HEK293 (cell line): ENCODE measurements around the gene TMEM11.

Experiments
- CTCF ChIA-PET: fragments of 350-600 bp; formaldehyde crosslinking; extraction: SDS; loops from one replicate; lab custom pipeline; 2021; ENCODE audit warnings: antibody characterized with exemption; lab: Yijun Ruan, JAX
- POLR2A ChIA-PET: fragments of 300-600 bp; formaldehyde crosslinking; extraction: SDS; loops from one replicate; lab custom pipeline; 2020; ENCODE audit warnings: antibody characterized with exemption, inconsistent platforms; lab: Yijun Ruan, JAX
- H3K27ac ChIP-seq: fragments of 200-500 bp; sonication (Bioruptor generic); 2 replicates; pipeline ENCODE4 v1.5.1; 2014; ENCODE audit warnings: low read depth, low read length, control low read depth, inconsistent platforms; ENCODE audit errors: extremely low read depth
- H3K36me3 ChIP-seq, 2 experiments: fragments of 200-500 bp in 1 of 2; sonication (Bioruptor generic) in 1 of 2; 1 replicate in 1 of 2; 2 replicates in 1 of 2; pipeline ENCODE4 v1.5.1; 2014 to 2017; ENCODE audit warnings: inconsistent platforms in 2 of 2, low read length in 2 of 2; ENCODE audit not compliant: control insufficient read depth in 2 of 2, insufficient read depth in 1 of 2
- H3K4me1 ChIP-seq: fragments of 200-500 bp; sonication (Bioruptor generic); 2 replicates; pipeline ENCODE4 v1.5.1; 2014; ENCODE audit warnings: mild to moderate bottlenecking, low read length, inconsistent platforms; ENCODE audit not compliant: control insufficient read depth, insufficient read depth
- H3K4me3 ChIP-seq: 2 replicates; pipeline ENCODE4 v1.5.1; 2011; ENCODE audit warnings: low read depth, mild to moderate bottlenecking, control low read depth, low read length, moderate library complexity
- H3K9me3 ChIP-seq: fragments of 200-500 bp; sonication (Bioruptor generic); 2 replicates; pipeline ENCODE4 v1.5.1; 2014; ENCODE audit warnings: low read depth, low read length, inconsistent platforms; ENCODE audit not compliant: control insufficient read depth, insufficient read depth
- IKZF3 ChIP-seq: fragments of 450-650 bp; IDR thresholded peaks from 2 replicates; pipeline ENCODE4 v1.5.0; 2018; ENCODE audit warnings: missing biosample characterization, mild to moderate bottlenecking, missing genetic modification characterization, moderate library complexity
- ZBTB20 ChIP-seq: fragments of 450-650 bp; formaldehyde crosslinking; IDR thresholded peaks from 2 replicates; pipeline ENCODE4 v1.5.1; 2016; ENCODE audit warnings: missing biosample characterization, missing genetic modification characterization
- ZFP41 ChIP-seq: fragments of 450-650 bp; formaldehyde crosslinking; IDR thresholded peaks from 2 replicates; pipeline ENCODE4 v1.5.1; 2016; ENCODE audit warnings: missing biosample characterization, missing genetic modification characterization, borderline replicate concordance
- ZNF10 ChIP-seq: fragments of 450-650 bp; formaldehyde crosslinking; IDR thresholded peaks from 2 replicates; pipeline ENCODE4 v1.5.1; 2017; ENCODE audit warnings: missing biosample characterization, missing genetic modification characterization
- ZNF146 ChIP-seq: fragments of 450-650 bp; formaldehyde crosslinking; IDR thresholded peaks from 2 replicates; pipeline ENCODE4 v1.5.1; 2016; ENCODE audit warnings: missing biosample characterization, missing genetic modification characterization
- ZNF169 ChIP-seq: fragments of 450-650 bp; formaldehyde crosslinking; IDR thresholded peaks from 2 replicates; pipeline ENCODE4 v1.5.1; 2016; ENCODE audit warnings: missing biosample characterization, missing genetic modification characterization
- ZNF174 ChIP-seq: fragments of 450-650 bp; formaldehyde crosslinking; IDR thresholded peaks from 2 replicates; pipeline ENCODE4 v1.5.0; 2017; ENCODE audit warnings: missing biosample characterization, mild to moderate bottlenecking, missing genetic modification characterization
- ZNF211 ChIP-seq: fragments of 450-650 bp; formaldehyde crosslinking; IDR thresholded peaks from 2 replicates; pipeline ENCODE4 v1.5.1; 2016; ENCODE audit warnings: low read depth, missing biosample characterization, missing genetic modification characterization
- ZNF24 ChIP-seq: fragments of 450-650 bp; formaldehyde crosslinking; IDR thresholded peaks from 2 replicates; pipeline ENCODE4 v1.5.1; 2016; ENCODE audit warnings: missing biosample characterization, missing genetic modification characterization
- ZNF311 ChIP-seq: fragments of 450-650 bp; formaldehyde crosslinking; IDR thresholded peaks from 2 replicates; pipeline ENCODE4 v1.5.1; 2017; ENCODE audit warnings: missing biosample characterization, missing genetic modification characterization, borderline replicate concordance
- ZNF335 ChIP-seq: fragments of 450-650 bp; formaldehyde crosslinking; conservative IDR thresholded peaks from 2 replicates; pipeline ENCODE4 v1.5.1; 2016; ENCODE audit warnings: missing biosample characterization, missing genetic modification characterization
- ZNF404 ChIP-seq: fragments of 450-650 bp; formaldehyde crosslinking; IDR thresholded peaks from 2 replicates; pipeline ENCODE4 v1.5.1; 2017; ENCODE audit warnings: missing biosample characterization, missing genetic modification characterization
- ZNF473 ChIP-seq: fragments of 450-650 bp; formaldehyde crosslinking; IDR thresholded peaks from 2 replicates; pipeline ENCODE4 v1.5.1; 2017; ENCODE audit warnings: missing biosample characterization, missing genetic modification characterization
- ZNF561 ChIP-seq: fragments of 450-650 bp; IDR thresholded peaks from 2 replicates; pipeline ENCODE4 v1.5.1; 2018; ENCODE audit warnings: missing biosample characterization, missing genetic modification characterization, borderline replicate concordance
- ZNF585B ChIP-seq: fragments of 450-650 bp; formaldehyde crosslinking; IDR thresholded peaks from 2 replicates; pipeline ENCODE4 v1.5.1; 2016; ENCODE audit warnings: missing biosample characterization, missing genetic modification characterization
- ZNF621 ChIP-seq: fragments of 450-650 bp; formaldehyde crosslinking; IDR thresholded peaks from 2 replicates; pipeline ENCODE4 v1.5.1; 2017; ENCODE audit warnings: missing biosample characterization, missing genetic modification characterization
- ZNF76 ChIP-seq: fragments of 450-650 bp; formaldehyde crosslinking; IDR thresholded peaks from 2 replicates; pipeline ENCODE4; 2016; ENCODE audit warnings: low read depth, missing biosample characterization, missing genetic modification characterization, borderline replicate concordance
- ZNF791 ChIP-seq: fragments of 450-650 bp; formaldehyde crosslinking; IDR thresholded peaks from 2 replicates; pipeline ENCODE4 v1.5.1; 2016; ENCODE audit warnings: missing biosample characterization, missing genetic modification characterization
- ZNF830 ChIP-seq: fragments of 450-650 bp; IDR thresholded peaks from 2 replicates; pipeline ENCODE4 v1.5.0; 2018; ENCODE audit warnings: missing biosample characterization, missing genetic modification characterization, low read depth, mild to moderate bottlenecking, moderate library complexity
- TF ChIP-seq, protein P1 (sequence below): fragments of 450-650 bp; formaldehyde crosslinking; IDR thresholded peaks from 2 replicates; pipeline ENCODE4 v1.5.1; 2016; ENCODE audit warnings: missing biosample characterization, missing genetic modification characterization, low read depth
- TF ChIP-seq, protein P2 (sequence below): fragments of 450-650 bp; formaldehyde crosslinking; IDR thresholded peaks from 2 replicates; pipeline ENCODE4 v1.5.1; 2016; ENCODE audit warnings: missing biosample characterization, missing genetic modification characterization
- TF ChIP-seq, protein P3 (sequence below): fragments of 450-650 bp; IDR thresholded peaks from 2 replicates; pipeline ENCODE4 v1.5.1; 2018; ENCODE audit warnings: missing biosample characterization, missing genetic modification characterization

Gene TMEM11

DNA sequence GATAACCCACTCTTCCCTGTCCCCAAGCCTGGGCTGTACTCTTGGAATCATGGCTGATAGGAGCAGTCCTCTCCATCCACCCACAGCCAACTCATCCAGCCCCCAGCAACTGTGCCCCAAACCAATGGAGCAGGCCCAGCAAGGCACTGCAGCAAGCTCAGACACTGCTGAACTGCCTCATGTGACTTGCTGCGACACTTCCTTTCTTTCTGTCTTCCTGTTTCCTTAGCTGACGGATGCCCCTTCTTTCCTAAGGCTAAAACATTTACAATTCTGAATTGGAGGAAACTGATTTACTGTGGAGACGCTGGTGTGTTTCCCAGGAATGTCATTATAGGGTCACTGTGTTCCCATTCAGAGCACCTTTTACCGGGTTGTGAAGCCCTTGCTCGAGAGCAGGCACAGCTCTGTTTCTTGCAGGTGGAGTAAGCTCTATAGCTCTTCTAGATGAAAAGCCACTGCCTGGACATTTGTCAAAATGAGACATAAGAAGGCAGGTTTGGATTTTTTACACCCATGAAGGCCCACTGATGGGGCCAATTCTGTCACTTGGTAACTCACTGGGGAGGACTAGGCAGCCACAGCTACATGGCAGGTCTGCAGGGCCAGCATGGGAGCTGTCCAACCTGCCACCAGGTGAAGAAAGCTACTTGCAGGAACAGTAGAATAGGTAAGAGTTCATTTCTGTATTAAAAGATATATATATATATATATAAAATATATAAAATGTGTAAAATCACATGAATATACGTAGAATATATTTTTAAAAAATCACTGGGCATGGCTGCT is 27.4 kb downstream of the TMEM11 start:
- H3K36me3 ChIP-seq: peaks cover 6 to 62% of the 10 kb centered on the region in 2 experiments
- no peaks in the 10 kb centered on the region for H3K4me1 ChIP-seq
- TF ChIP-seq ZNF473 (tag by site-specific recombination): no peak
- TF ChIP-seq ZNF404 (tag by site-specific recombination): no peak
- no peak for TF ChIP-seq ZNF830 (tag by site-specific recombination)
- TF ChIP-seq ZBTB20: no peak
- TF ChIP-seq ZNF76 (tag by site-specific recombination): no peak
- no peak for TF ChIP-seq ZNF174
- no peak for TF ChIP-seq ZNF561
- no peak for TF ChIP-seq ZNF146 (tag by site-specific recombination)
- TF ChIP-seq ZNF10 (tag by site-specific recombination): no peak
- no peak for TF ChIP-seq ZFP41
- H3K4me3 ChIP-seq: no peak overlapping the region
- no peaks in the 10 kb centered on the region for H3K9me3 ChIP-seq
- POLR2A ChIA-PET: interaction anchor here (0.6 kb wide), 1 partner anchor 11 kb away, joined by 3 read pairs; no protein-coding TSS in a partner anchor
- no peak overlapping the region for H3K27ac ChIP-seq
- CTCF ChIA-PET: interaction anchor here (0.5 kb wide), 1 partner anchor 145 kb away, joined by 3 read pairs; no protein-coding TSS in a partner anchor

DNA sequence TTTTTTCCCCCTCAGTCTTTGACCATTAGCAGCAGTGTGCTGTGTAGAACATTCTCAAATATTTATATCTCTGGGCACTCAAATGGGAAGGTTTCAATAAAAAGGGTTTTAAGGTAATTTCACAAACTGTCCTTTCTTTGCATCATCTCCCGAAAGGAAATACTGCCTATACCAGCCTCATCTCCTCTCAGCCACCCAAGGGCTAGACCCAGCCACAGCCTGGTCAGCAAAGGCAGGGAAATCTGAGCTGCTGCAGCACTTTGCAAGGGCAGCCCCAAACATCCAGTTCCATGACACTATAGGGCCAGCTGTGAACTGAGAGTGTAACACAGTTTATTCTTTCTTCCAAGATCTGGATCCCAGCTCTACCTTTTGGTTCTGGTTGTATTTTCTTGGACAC is 28.9 kb downstream of the TMEM11 start:
- H3K36me3 ChIP-seq: peaks cover 12 to 50% of the 10 kb centered on the region in 2 experiments
- no peaks in the 10 kb centered on the region for H3K4me1 ChIP-seq
- no peak overlapping the region for H3K4me3 ChIP-seq
- ChIA-PET CTCF (no interaction called here), POLR2A (no interaction called here)
- no peak for TF ChIP-seq ZNF791 (tag by site-specific recombination)
- TF ChIP-seq ZNF311 (tag by site-specific recombination): no peak
- no peak for TF ChIP-seq ZNF24 (tag by site-specific recombination)
- TF ChIP-seq ZNF211 (tag by site-specific recombination): no peak
- no peak for TF ChIP-seq IKZF3
- TF ChIP-seq ZNF585B (tag by site-specific recombination): no peak
- no peak for TF ChIP-seq ZNF335 (tag by site-specific recombination)
- no peak for TF ChIP-seq ZNF621 (tag by site-specific recombination)
- H3K27ac ChIP-seq: no peak overlapping the region
- H3K9me3 ChIP-seq: no peaks in the 10 kb centered on the region

DNA sequence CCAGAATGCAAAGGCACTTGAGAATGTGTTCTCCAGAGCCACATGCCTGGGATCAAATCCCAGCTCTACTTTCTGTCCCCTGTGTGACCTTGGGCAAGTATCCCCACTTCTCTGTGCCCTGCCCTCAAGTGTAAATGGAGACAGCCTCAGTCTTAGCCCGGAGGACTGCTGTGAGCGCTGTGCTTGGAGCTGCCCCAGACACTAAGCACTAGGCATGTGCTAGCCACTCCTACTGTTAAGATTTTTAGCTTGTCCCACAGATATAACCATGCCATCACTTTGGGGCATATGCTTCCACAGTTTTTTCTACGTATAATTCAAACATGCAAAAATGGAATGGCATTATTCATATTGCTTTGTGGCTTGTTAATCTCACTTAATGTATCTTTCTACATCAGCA is 29.4 kb downstream of the TMEM11 start:
- Histone ChIP-seq H3K4me1 (no peaks in the 10 kb centered on the region), H3K36me3 (peaks cover 15 to 47% of the 10 kb centered on the region in 2 experiments), H3K4me3 (no peak overlapping the region), H3K9me3 (no peaks in the 10 kb centered on the region), H3K27ac (no peak overlapping the region)
- CTCF ChIA-PET: no interaction called here
- POLR2A ChIA-PET: no interaction called here
- TF ChIP-seq ZNF169 (tag by site-specific recombination): no peak
- TF ChIP-seq, protein P1, sequence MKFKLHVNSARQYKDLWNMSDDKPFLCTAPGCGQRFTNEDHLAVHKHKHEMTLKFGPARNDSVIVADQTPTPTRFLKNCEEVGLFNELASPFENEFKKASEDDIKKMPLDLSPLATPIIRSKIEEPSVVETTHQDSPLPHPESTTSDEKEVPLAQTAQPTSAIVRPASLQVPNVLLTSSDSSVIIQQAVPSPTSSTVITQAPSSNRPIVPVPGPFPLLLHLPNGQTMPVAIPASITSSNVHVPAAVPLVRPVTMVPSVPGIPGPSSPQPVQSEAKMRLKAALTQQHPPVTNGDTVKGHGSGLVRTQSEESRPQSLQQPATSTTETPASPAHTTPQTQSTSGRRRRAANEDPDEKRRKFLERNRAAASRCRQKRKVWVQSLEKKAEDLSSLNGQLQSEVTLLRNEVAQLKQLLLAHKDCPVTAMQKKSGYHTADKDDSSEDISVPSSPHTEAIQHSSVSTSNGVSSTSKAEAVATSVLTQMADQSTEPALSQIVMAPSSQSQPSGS (tag by site-specific recombination): no peak
- TF ChIP-seq, protein P2, sequence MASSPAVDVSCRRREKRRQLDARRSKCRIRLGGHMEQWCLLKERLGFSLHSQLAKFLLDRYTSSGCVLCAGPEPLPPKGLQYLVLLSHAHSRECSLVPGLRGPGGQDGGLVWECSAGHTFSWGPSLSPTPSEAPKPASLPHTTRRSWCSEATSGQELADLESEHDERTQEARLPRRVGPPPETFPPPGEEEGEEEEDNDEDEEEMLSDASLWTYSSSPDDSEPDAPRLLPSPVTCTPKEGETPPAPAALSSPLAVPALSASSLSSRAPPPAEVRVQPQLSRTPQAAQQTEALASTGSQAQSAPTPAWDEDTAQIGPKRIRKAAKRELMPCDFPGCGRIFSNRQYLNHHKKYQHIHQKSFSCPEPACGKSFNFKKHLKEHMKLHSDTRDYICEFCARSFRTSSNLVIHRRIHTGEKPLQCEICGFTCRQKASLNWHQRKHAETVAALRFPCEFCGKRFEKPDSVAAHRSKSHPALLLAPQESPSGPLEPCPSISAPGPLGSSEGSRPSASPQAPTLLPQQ: no peak
- TF ChIP-seq, protein P3, sequence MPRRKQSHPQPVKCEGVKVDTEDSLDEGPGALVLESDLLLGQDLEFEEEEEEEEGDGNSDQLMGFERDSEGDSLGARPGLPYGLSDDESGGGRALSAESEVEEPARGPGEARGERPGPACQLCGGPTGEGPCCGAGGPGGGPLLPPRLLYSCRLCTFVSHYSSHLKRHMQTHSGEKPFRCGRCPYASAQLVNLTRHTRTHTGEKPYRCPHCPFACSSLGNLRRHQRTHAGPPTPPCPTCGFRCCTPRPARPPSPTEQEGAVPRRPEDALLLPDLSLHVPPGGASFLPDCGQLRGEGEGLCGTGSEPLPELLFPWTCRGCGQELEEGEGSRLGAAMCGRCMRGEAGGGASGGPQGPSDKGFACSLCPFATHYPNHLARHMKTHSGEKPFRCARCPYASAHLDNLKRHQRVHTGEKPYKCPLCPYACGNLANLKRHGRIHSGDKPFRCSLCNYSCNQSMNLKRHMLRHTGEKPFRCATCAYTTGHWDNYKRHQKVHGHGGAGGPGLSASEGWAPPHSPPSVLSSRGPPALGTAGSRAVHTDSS: no peak
